Esophagus muscularis mucosa (tissue), 4 donors: ENCODE results near the gene RHOJ.

Source experiments
- CTCF ChIP-seq, 3 experiments: fragments of 200-600 bp in 2 of 3; fragments of 450-650 bp in 1 of 3; sonication (generic) in 2 of 3; IDR thresholded peaks; one replicate each; pipeline ENCODE4 v1.5.1; 2017 to 2019; ENCODE audit warnings: antibody characterized with exemption in 3 of 3, mild to moderate bottlenecking in 2 of 3, moderate library complexity in 1 of 3
- EP300 ChIP-seq: sonication (generic); formaldehyde crosslinking; IDR thresholded peaks from one replicate; pipeline ENCODE4 v1.6.1; 2017; ENCODE audit warnings: antibody characterized with exemption
- POLR2AphosphoS5 ChIP-seq, 2 donors: sonication (generic); formaldehyde crosslinking; IDR thresholded peaks; one replicate each; pipeline ENCODE4 v1.6.1; 2017; ENCODE audit warnings: antibody characterized with exemption in 2 of 2

GRCh38 chr14:63212209-63212608 lies 8.0 kb downstream of the RHOJ start:
- no peak for TF ChIP-seq CTCF (IDR thresholded peaks at IDR 0.05)
- TF ChIP-seq EP300 = no peak
- no peak for TF ChIP-seq POLR2AphosphoS5 (IDR thresholded peaks at IDR 0.05)
